Hematopoietic multipotent progenitor cell (in vitro differentiated cells): ENCODE data around the gene DNAJC15. TPM values are rescaled to one million over a fixed set of nuclear protein-coding genes. Genes with fewer than 3 reads are reported as not detected.

ENCODE experiments used
- DNase-seq, 3 donors: peaks; one replicate each; pipeline ENCODE4 v3.0.0-alpha.2; 2011 to 2015; ENCODE audit warnings: low read depth in 2 of 3, low spot score in 2 of 3
- total RNA-seq: library from RNA; depleted of rRNA; stranded (reverse); fragments of >200 nt; gene quantifications from one replicate; pipeline ENCODE4 v1.2.3, GENCODE V29; 2012

Gene DNAJC15
- total RNA-seq, 1 donor: 8.9 TPM

GRCh38 chr13:43150369-43151207, 127.2 kb downstream of the DNAJC15 start:
- no peak for DNase-seq

GRCh38 chr13:43153436-43154090, 130.2 kb downstream of the DNAJC15 start:
- DNase-seq: no peak

DNA sequence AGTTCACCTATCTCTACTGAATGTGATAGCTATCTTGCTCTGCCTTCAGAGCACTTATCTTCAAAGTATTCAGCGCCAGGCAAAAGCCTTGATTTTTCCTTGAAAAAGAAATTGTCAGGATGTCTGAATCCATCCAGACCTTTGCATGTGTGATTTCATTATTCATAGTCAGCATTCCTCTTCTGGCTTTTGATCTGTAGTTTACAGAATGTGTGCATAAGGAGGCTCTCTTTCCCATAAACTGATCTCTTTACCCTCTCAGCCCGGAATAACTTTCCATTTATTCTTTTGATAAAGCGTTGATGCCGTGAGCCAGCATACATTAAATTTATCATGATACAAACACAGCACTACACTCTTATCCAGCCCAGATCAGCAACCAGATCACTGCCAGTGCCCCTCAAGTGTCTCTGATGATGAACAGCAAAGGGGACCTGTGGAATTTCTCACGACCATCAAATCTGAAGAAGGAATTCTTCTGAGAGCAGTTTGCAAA, 130.8 kb downstream of the DNAJC15 start:
- no peak for DNase-seq

DNA sequence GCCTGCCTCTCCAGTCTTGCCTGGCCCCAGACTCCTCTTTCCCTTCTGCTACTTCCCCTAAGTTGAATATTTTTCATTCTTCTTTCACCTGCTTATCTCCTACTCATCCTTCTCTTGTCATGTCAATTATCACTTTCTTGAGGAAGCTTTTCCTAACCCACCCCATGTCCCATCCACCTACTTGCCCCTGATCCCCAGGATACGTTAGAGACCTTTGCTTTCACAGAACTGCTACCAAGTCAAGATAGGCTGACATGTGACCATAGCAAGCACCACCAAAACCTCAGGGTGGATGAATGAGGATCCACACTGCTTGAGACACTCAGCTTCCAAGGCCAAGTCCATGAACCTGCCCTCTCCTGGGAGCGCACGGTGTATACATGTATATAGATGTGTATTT, 131.5 kb downstream of the DNAJC15 start:
- DNase-seq: no peak

DNA sequence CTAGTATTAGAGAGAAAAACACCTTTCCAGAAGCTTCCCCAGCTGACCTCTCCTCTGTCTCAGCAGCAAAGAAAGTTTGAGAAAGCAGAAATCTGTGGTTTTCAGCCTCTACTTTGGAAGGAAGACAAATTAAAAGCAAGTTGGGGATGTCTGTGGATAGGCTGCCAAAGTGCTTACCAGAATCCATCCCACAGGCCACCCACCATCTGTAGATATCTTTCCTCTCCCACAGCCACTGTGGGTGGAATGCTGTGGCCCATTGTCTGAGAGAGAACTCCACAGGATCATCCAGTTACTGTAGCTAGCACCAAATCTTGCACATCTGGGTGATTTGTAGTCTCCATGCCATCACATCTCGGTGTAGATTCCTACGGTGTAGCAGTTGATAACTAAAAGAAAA, 133.5 kb downstream of the DNAJC15 start:
- no peak for DNase-seq

DNA sequence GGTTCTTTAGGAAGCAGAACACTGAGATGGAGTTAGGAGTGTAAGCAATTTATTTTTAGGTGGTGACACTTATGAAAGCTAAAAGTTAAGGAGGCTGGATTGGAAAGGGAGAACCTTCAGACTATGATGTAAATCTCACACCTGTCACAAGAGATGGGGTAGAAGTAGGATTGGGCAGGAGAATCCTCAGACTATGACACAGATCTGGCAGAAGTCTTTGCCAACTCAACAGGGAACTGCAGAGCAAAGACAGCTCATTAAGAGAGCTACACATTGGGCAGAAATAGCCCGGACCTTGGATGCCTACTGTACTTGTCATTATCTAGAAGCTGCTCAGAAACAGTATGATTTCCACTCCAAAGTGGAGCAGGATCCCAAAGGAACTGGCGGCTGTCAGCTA, 134.4 kb downstream of the DNAJC15 start:
- no peak for DNase-seq

- DNase-seq: no peak
These were observed 135.1 kb downstream of the DNAJC15 start for GRCh38 chr13:43158516-43158915.

DNA sequence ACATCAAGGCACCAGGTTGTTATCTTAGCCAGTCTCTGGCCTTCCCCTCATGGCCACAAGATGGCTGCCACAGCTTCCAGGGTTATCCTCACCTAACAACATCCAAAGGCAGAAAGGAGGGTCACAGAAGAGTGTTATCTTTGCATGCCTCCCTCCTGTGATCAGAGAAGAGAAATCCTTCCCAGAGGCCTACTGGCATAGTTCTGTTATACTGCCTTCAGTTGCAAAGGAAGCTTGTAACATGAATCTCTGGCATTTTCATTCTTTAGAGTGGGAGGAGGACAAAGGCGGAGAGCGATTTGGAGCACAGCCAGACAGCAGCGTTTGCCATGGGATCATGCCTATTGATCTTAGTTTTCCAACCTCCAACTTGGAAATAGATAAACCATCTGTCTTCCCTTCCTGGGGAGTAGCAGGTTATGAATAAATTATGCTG, 135.7 kb downstream of the DNAJC15 start:
- DNase-seq: no peak

Other genes starting within 250 kb of the DNAJC15 start
- gene FAM216B, start 242.0 kb upstream of the DNAJC15 start, total RNA-seq: not detected
- gene EPSTI1, start 31.3 kb upstream of the DNAJC15 start, total RNA-seq: 21.0 TPM